B cell (primary cell): ENCODE measurements around the gene MAP3K15. TPM values are rescaled to one million over a fixed set of nuclear protein-coding genes. Genes with fewer than 3 reads are reported as not detected.

Experiments
- ATAC-seq: fragments of 200-7000 bp; cut with Tn5 transposase; one replicate; pipeline ENCODE4 v1.10.0; 2021; ENCODE audit warnings: low read depth, mild to moderate bottlenecking, moderate number of reproducible peaks, moderate library complexity
- CTCF ChIA-PET: fragments of 350-600 bp; sonication (Branson Sonifier 250); formaldehyde crosslinking; loops from one replicate; lab custom pipeline; 2021; ENCODE audit warnings: antibody characterized with exemption, inconsistent platforms; lab: Charles Lee
- POLR2A ChIA-PET: fragments of 350-600 bp; sonication (Branson Sonifier 250); formaldehyde crosslinking; loops from one replicate; lab custom pipeline; 2021; ENCODE audit warnings: antibody characterized with exemption; lab: Charles Lee
- DNase-seq: peaks from one replicate; pipeline ENCODE4 v3.0.0; 2013
- H2AFZ ChIP-seq: 2 replicates; pipeline ENCODE4 v1.6.1; 2012; ENCODE audit warnings: mild to moderate bottlenecking, low read depth, low read length; ENCODE audit not compliant: insufficient read depth, poor library complexity, severe bottlenecking
- H3K27ac ChIP-seq, 2 donors: 1 replicate in 1 of 2; 2 replicates in 1 of 2; pipeline ENCODE4 v1.5.1; 2012 to 2013; ENCODE audit warnings: low read length in 2 of 2, mild to moderate bottlenecking in 2 of 2, moderate library complexity in 1 of 2
- H3K27me3 ChIP-seq, 4 experiments: fragments of 200-600 bp in 1 of 4; sonication (generic) in 1 of 4; replicated peaks in 1 of 4; 1 replicate in 2 of 4; 2 replicates in 2 of 4; pipeline versions ENCODE4 v1.6.1 to v1.7.0; 2013 to 2016; ENCODE audit warnings: low read length in 3 of 4, mild to moderate bottlenecking in 2 of 4, mixed read lengths in 1 of 4, moderate library complexity in 1 of 4; ENCODE audit not compliant: insufficient read depth in 4 of 4, control insufficient read depth in 3 of 4; ENCODE audit errors: control extremely low read depth in 1 of 4
- H3K36me3 ChIP-seq, 2 experiments: replicated peaks in 1 of 2; 1 replicate in 1 of 2; 2 replicates in 1 of 2; pipeline versions ENCODE4 v1.6.1 to v1.7.1; 2013; ENCODE audit warnings: low read length in 1 of 2; ENCODE audit not compliant: insufficient read depth in 2 of 2, control insufficient read depth in 1 of 2; ENCODE audit errors: control extremely low read depth in 1 of 2, extremely low read depth in 1 of 2
- H3K4me1 ChIP-seq, 2 donors: fragments of 200-600 bp in 1 of 2; sonication (generic) in 1 of 2; 1 replicate in 1 of 2; 2 replicates in 1 of 2; pipeline versions ENCODE4 v1.5.1 to v1.6.1; 2013 to 2017; ENCODE audit warnings: low read length in 2 of 2; ENCODE audit not compliant: control insufficient read depth in 2 of 2, insufficient read depth in 2 of 2
- H3K4me2 ChIP-seq: replicated peaks from 2 replicates; pipeline ENCODE3; 2012; ENCODE audit warnings: mild to moderate bottlenecking, low read depth, low read length; ENCODE audit not compliant: poor library complexity, severe bottlenecking
- H3K4me3 ChIP-seq, 5 experiments: fragments of 200-600 bp in 1 of 5; sonication (generic) in 1 of 5; 1 replicate in 3 of 5; 2 replicates in 2 of 5; pipeline versions ENCODE4 v1.5.1 to v1.7.0; 2011 to 2016; ENCODE audit warnings: low read length in 4 of 5, mild to moderate bottlenecking in 4 of 5, low read depth in 2 of 5, control low read depth in 1 of 5, moderate library complexity in 1 of 5; ENCODE audit not compliant: insufficient read depth in 1 of 5; ENCODE audit errors: control extremely low read depth in 1 of 5, extremely low read depth in 1 of 5
- H3K79me2 ChIP-seq: fragments of 200-600 bp; sonication (generic); one replicate; pipeline ENCODE4 v1.6.0; 2016; ENCODE audit warnings: low read length; ENCODE audit not compliant: control insufficient read depth, insufficient read depth
- H3K9ac ChIP-seq: fragments of 200-600 bp; sonication (generic); 2 replicates; pipeline ENCODE4 v1.6.1; 2017; ENCODE audit warnings: mild to moderate bottlenecking, low read length, moderate library complexity
- H3K9me3 ChIP-seq, 3 donors: one replicate each; pipeline versions ENCODE4 v1.6.1 to v1.7.1; 2013; ENCODE audit warnings: low read length in 2 of 3; ENCODE audit not compliant: control insufficient read depth in 2 of 3, insufficient read depth in 1 of 3; ENCODE audit errors: control extremely low read depth in 1 of 3
- H4K20me1 ChIP-seq: 2 replicates; pipeline ENCODE4 v1.6.0; 2012; ENCODE audit warnings: mild to moderate bottlenecking, low read length; ENCODE audit not compliant: insufficient read depth, control insufficient read depth, poor library complexity, severe bottlenecking
- H3K27ac Mint-ChIP-seq: one replicate; pipeline ENCODE4 v1.8.0; 2021; ENCODE audit warnings: mixed read lengths
- H3K27me3 Mint-ChIP-seq: one replicate; pipeline ENCODE4 v1.8.0; 2021; ENCODE audit warnings: mixed read lengths
- H3K4me1 Mint-ChIP-seq: one replicate; pipeline ENCODE4 v1.8.0; 2021; ENCODE audit warnings: mixed read lengths
- H3K4me3 Mint-ChIP-seq: one replicate; pipeline ENCODE4 v1.8.0; 2021; ENCODE audit warnings: mixed read lengths
- H3K9me3 Mint-ChIP-seq: one replicate; pipeline ENCODE4 v1.8.0; 2022; ENCODE audit warnings: mixed read lengths; ENCODE audit not compliant: insufficient read depth
- EZH2 ChIP-seq: IDR thresholded peaks from 2 replicates; pipeline ENCODE4 v1.6.1; 2012; ENCODE audit warnings: borderline replicate concordance, low read depth, mild to moderate bottlenecking, moderate library complexity, low read length; ENCODE audit not compliant: insufficient read depth, poor library complexity, severe bottlenecking
- WGBS: methylation state at CpG from one replicate; pipeline ENCODE4 v1.1.5; 2013; ENCODE audit warnings: missing lambda C conversion rate; ENCODE audit not compliant: insufficient coverage; 5-methylcytosine and 5-hydroxymethylcytosine counted together
- intact Hi-C: fragments of 100-400 bp; cut with micrococcal nuclease; formaldehyde crosslinking; loops from one replicate; pipeline ENCODE4 v1.10.0; 2022
- polyA plus RNA-seq: library from polyadenylated mRNA; depleted of rRNA; stranded (reverse); fragments of >200 nt; gene quantifications from 2 replicates; pipeline ENCODE4 v1.2.3, GENCODE V29; 2012
- total RNA-seq, 2 donors: library from RNA; stranded (reverse); fragments of 120-200 nt in 1 of 2; gene quantifications; 1 replicate in 1 of 2; 2 replicates in 1 of 2; pipeline versions ENCODE4 v1.2.3 to v1.2.4, GENCODE V29; 2013 to 2022
- TF ChIP-seq, protein P1 (sequence below): fragments of 200-600 bp; IDR thresholded peaks from one replicate; pipeline ENCODE4 v1.8.0; 2022; ENCODE audit warnings: antibody characterized with exemption, mild to moderate bottlenecking

Gene MAP3K15
- total and polyA plus RNA-seq, 2 donors (not counting 1 experiment from before 2014, with no cell fraction given) = not detected

- H3K4me1 Mint-ChIP-seq = peaks cover 22% of the 10 kb centered on the region
- H3K4me3 ChIP-seq = no peak overlapping the region
- no peaks in the 10 kb centered on the region for H4K20me1 ChIP-seq
- H2AFZ ChIP-seq = no peak overlapping the region
- H3K27me3 ChIP-seq = no peaks in the 10 kb centered on the region
- no peak for DNase-seq
- peaks cover 0 to 2% of the 10 kb centered on the region in 2 experiments for H3K36me3 ChIP-seq
- H3K27ac Mint-ChIP-seq = peak overlapping the region; percentile 20
- no peaks in the 10 kb centered on the region for H3K9me3 ChIP-seq
- no peaks in the 10 kb centered on the region for H3K9me3 Mint-ChIP-seq
- no CpG with 5 or more reads among the region's 1 CpG for WGBS
- no peaks in the 10 kb centered on the region for H3K79me2 ChIP-seq
- H3K4me2 ChIP-seq = no peak overlapping the region
- ChIA-PET CTCF (no interaction called here), POLR2A (no interaction called here)
- no peaks in the 10 kb centered on the region for H3K27me3 Mint-ChIP-seq
- H3K9ac ChIP-seq = no peak overlapping the region
- ATAC-seq = no peak
- TF ChIP-seq, protein P1, sequence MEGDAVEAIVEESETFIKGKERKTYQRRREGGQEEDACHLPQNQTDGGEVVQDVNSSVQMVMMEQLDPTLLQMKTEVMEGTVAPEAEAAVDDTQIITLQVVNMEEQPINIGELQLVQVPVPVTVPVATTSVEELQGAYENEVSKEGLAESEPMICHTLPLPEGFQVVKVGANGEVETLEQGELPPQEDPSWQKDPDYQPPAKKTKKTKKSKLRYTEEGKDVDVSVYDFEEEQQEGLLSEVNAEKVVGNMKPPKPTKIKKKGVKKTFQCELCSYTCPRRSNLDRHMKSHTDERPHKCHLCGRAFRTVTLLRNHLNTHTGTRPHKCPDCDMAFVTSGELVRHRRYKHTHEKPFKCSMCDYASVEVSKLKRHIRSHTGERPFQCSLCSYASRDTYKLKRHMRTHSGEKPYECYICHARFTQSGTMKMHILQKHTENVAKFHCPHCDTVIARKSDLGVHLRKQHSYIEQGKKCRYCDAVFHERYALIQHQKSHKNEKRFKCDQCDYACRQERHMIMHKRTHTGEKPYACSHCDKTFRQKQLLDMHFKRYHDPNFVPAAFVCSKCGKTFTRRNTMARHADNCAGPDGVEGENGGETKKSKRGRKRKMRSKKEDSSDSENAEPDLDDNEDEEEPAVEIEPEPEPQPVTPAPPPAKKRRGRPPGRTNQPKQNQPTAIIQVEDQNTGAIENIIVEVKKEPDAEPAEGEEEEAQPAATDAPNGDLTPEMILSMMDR = no peak
- TF ChIP-seq EZH2 = no peak
- H3K27ac ChIP-seq = no peak overlapping the region
- intact Hi-C loops = no loop called here
- H3K4me3 Mint-ChIP-seq = no peak overlapping the region
- peaks cover 12 to 13% of the 10 kb centered on the region in 2 donors for H3K4me1 ChIP-seq
Measured at GRCh38 chrX:19564606-19565005, 49.3 kb upstream of the MAP3K15 start.

- ChIA-PET CTCF (no interaction called here), POLR2A (no interaction called here)
- H3K4me1 Mint-ChIP-seq = peaks cover 22% of the 10 kb centered on the region
- peak overlapping the region; percentile 39 for H3K4me3 Mint-ChIP-seq
- DNase-seq = no peak
- Histone ChIP-seq H3K4me1 (peaks cover 12 to 13% of the 10 kb centered on the region in 2 donors), H3K27me3 (no peaks in the 10 kb centered on the region), H3K9me3 (no peaks in the 10 kb centered on the region), H2AFZ (no peak overlapping the region), H3K36me3 (peaks cover 0 to 2% of the 10 kb centered on the region in 2 experiments), H3K9ac (no peak overlapping the region), H3K4me3 (peak overlapping the region in 1 of 5 experiments; percentile 27), H3K4me2 (peak overlapping the region; percentile 49), H3K79me2 (no peaks in the 10 kb centered on the region), H3K27ac (peak overlapping the region; percentile 36 to 50), H4K20me1 (no peaks in the 10 kb centered on the region)
- H3K27me3 Mint-ChIP-seq = no peaks in the 10 kb centered on the region
- 84% methylated on average over 4 of the region's 6 CpGs for WGBS
- peak overlapping the region; percentile 53 for H3K27ac Mint-ChIP-seq
- no peaks in the 10 kb centered on the region for H3K9me3 Mint-ChIP-seq
- no peak for ATAC-seq
- no peak for TF ChIP-seq EZH2
- TF ChIP-seq, protein P1 = no peak
- intact Hi-C loops = no loop called here
Measured at GRCh38 chrX:19563746-19564145, 48.4 kb upstream of the MAP3K15 start.
